Measurements from ENCODE around the gene CDHR5. TPM values are rescaled to one million over a fixed set of nuclear protein-coding genes. Genes with fewer than 3 reads are reported as not detected.

Gene CDHR5
- total and polyA plus RNA-seq, 2 of the 4 experiments (the other 2 are of a cell fraction): not detected

- Histone ChIP-seq H2AFZ (replicated peaks; ENCODE audit: low read length, poor library complexity) (no peak overlapping the region), H3K4me2 (ENCODE audit: low read depth, low read length) (no peak overlapping the region), H3K27me3 (ENCODE audit: control insufficient read depth, insufficient read depth, low read length) (no peaks in the 10 kb centered on the region), H3K9ac (ENCODE audit: low read depth, low read length) (no peak overlapping the region), H2AK9ac (replicated peaks; ENCODE audit: low read depth, low read length, poor library complexity) (no peak overlapping the region), H4K8ac (ENCODE audit: low read depth in 2 of 2, low read length in 2 of 2) (no peak overlapping the region), H2BK120ac (ENCODE audit: low read depth, low read length) (no peak overlapping the region), H3K4me3 (ENCODE audit: insufficient read depth, low read depth, low read length) (no peak overlapping the region), H3K4ac (ENCODE audit: low read depth, low read length) (no peak overlapping the region), H3K36me3 (ENCODE audit: control insufficient read depth, insufficient read depth, low read length) (peaks cover 87% of the 10 kb centered on the region), H3K23ac (ENCODE audit: low read depth, low read length) (no peak overlapping the region), H3K79me1 (ENCODE audit: low read depth in 1 of 2, low read length in 2 of 2) (peaks cover 0 to 20% of the 10 kb centered on the region in 2 experiments; a peak in 3 of 4 replicates), H4K5ac (ENCODE audit: low read depth, low read length) (no peak overlapping the region), H3K56ac (ENCODE audit: extremely low read depth, insufficient read depth, low read length) (no peak overlapping the region), H4K91ac (ENCODE audit: insufficient read depth, low read depth, low read length) (no peak overlapping the region), H2BK15ac (ENCODE audit: low read depth, low read length) (no peak overlapping the region), H2BK5ac (ENCODE audit: low read depth, low read length, poor library complexity, severe bottlenecking) (no peak overlapping the region), H3K9me1 (ENCODE audit: insufficient read depth, low read length) (no peaks in the 10 kb centered on the region), H3K4me1 (ENCODE audit: control insufficient read depth, insufficient read depth, low read length) (no peaks in the 10 kb centered on the region), H3K18ac (ENCODE audit: low read depth, low read length) (no peak overlapping the region), H4K20me1 (ENCODE audit: insufficient read depth, low read length) (peaks cover 30% of the 10 kb centered on the region), H3K14ac (replicated peaks; ENCODE audit: low read depth, low read length) (no peak overlapping the region), H2BK20ac (ENCODE audit: low read depth, low read length) (no peak overlapping the region), H2AK5ac (ENCODE audit: low read depth, low read length) (no peak overlapping the region), H3K27ac (ENCODE audit: insufficient read depth, low read length) (no peak overlapping the region), H3K9me3 (ENCODE audit: control insufficient read depth, insufficient read depth, low read length) (no peaks in the 10 kb centered on the region)
- intact Hi-C loops (cut with micrococcal nuclease) (no loop called here), dilution Hi-C loops (cut with HindIII; ENCODE audit: low sequenced_read_pairs, unreplicated experiment) (no loop called here), in situ Hi-C loops (cut with MboI; ENCODE audit: low sequenced_read_pairs) (no loop called here)
- CTCF ChIA-PET: no interaction called here
- DNase-seq (no peak), ATAC-seq (ENCODE audit: low read depth) (no peak)
- no peak for TF ChIP-seq CHD1 (IDR thresholded peaks at IDR 0.05; ENCODE audit: low read depth, low read length)
- no peak for TF ChIP-seq USF2 (IDR thresholded peaks at IDR 0.05; ENCODE audit: low read depth, low read length)
- TF ChIP-seq RFX5 (IDR thresholded peaks at IDR 0.05; ENCODE audit: low read depth, low read length): no peak
- TF ChIP-seq POLR2A (IDR thresholded peaks at IDR 0.05; ENCODE audit: low read depth, low read length): no peak
- no peak for TF ChIP-seq MAFK (IDR thresholded peaks at IDR 0.05; ENCODE audit: low read depth, low read length)
- no peak for TF ChIP-seq MAZ (IDR thresholded peaks at IDR 0.05; ENCODE audit: borderline replicate concordance, low read depth, low read length)
- no peak for TF ChIP-seq NFE2L2 (IDR thresholded peaks at IDR 0.05; ENCODE audit: low read depth, low read length)
- TF ChIP-seq CEBPB (IDR thresholded peaks at IDR 0.05; ENCODE audit: low read depth, low read length): no peak
- TF ChIP-seq FOS (IDR thresholded peaks at IDR 0.05; ENCODE audit: low read depth, low read length): no peak
- TF ChIP-seq MXI1 (IDR thresholded peaks at IDR 0.05; ENCODE audit: borderline replicate concordance, low read depth, low read length): no peak
- TF ChIP-seq CTCF (conservative IDR thresholded peaks at IDR 0.05; ENCODE audit: low read depth, low read length): no peak
- TF ChIP-seq SMC3 (IDR thresholded peaks at IDR 0.05; ENCODE audit: low read depth, low read length): no peak
- no peak for TF ChIP-seq RAD21 (IDR thresholded peaks at IDR 0.05; ENCODE audit: low read length)
- POLR2A ChIA-PET (ENCODE audit: unreplicated experiment): no interaction called here
- no TSS peak for BruUV-seq (replicated peaks)
- 100% methylated on average over 2 of the region's 28 CpGs; no CpG with 5 or more reads in 1 of the 2 experiments for WGBS, 2 experiments (ENCODE audit: extremely low coverage in 2 of 2, insufficient read length in 1 of 2)
Measured at GRCh38 chr11:609341-609811, 15.4 kb downstream of the CDHR5 start.

Data from IMR-90 (cell line).